Daoy (cell line): ENCODE results near the gene ZNF277. TPM values are rescaled to one million over a fixed set of nuclear protein-coding genes. Genes with fewer than 3 reads are reported as not detected.
A peak's percentile ranks its signal among the peaks of the same experiment; 100 is the strongest.
"Not testable (repeated sequence)": the region's sequence is repeated elsewhere in the genome, so short reads cannot be mapped to it uniquely, and the experiment has no call there.

Source experiments
- DNase-seq: peaks from one replicate; pipeline ENCODE4 v3.0.0-alpha.2; 2015; ENCODE audit warnings: low read depth
- total RNA-seq: library from RNA; depleted of rRNA; stranded (reverse); fragments of >200 nt; shearing (Covaris generic); gene quantifications from 2 replicates; pipeline ENCODE4 v1.2.3, GENCODE V29; 2014

The ZNF277 gene
- total RNA-seq, 1 experiment from 2014 or later, result 40.4 TPM

- no peak for DNase-seq
Observed at GRCh38 chr7:112207765-112208164, 1.3 kb downstream of the ZNF277 start.

DNA sequence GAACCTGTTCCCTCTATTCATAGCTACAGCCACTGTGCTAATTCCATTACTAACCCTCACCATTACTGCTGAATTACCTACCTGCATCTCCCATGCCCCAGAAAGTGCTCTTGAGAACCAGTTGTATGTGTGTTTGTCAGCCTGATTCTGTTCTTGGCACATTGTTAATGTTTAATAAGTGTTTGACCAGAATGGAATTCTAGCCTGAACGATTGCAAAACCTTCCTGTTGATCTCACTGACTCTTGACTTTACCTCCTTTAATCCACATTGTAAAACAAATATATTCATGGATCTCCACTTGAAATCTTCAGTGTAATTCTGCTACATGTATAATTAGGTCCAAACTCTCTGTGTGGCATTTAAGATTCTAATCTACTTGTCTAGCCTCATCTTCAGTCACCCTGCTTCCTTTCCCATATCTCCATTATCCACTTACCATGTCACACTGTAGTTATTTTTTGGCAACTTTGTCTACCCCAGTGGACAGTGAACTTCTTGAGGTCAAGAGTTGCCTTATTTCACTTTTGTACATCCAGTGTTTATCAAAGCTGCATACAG is 4.9 kb downstream of the ZNF277 start:
- no peak for DNase-seq

- DNase-seq, result no peak
Observed at GRCh38 chr7:112212571-112212970, 6.1 kb downstream of the ZNF277 start.

DNA sequence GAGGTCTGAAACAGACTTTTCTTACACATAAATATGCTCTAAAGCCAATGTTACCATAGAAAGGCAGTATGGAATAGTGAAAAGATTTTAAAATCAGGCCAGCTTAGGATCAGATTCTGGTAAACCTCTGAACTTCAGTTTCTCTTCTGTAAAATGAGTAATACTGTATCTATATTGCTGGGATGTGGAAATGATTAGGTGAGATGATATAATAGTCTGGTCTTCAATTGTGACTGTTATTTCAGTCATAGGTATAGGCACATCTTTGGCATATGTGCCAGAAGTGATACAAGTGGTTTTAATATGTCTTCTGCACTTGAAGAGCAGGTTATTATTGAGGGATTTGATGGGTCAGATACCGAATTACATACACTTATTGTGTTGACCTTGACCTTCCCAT is 7.2 kb downstream of the ZNF277 start:
- DNase-seq, result no peak

- DNase-seq, result no peak
Observed at GRCh38 chr7:112214268-112214667, 7.8 kb downstream of the ZNF277 start.

DNA sequence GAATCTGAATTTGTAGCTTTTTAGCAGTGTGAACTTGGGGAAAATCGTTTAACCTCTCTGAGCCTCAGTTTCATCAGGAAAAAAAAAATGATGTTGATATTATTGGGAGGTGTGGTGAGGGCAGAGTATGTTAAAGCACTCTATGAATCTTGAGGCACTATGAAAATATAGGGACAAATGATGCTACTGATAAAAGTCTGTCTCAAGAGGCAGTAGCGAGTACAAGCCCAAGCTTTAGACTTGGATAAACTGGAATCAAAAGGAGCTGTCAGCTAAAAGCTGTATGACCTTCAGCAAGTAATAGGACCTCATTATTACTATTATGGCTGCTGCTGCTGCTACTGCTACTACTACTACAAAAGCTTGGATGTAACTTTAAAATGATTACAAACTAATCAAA is 8.4 kb downstream of the ZNF277 start:
- DNase-seq, result no peak

DNA sequence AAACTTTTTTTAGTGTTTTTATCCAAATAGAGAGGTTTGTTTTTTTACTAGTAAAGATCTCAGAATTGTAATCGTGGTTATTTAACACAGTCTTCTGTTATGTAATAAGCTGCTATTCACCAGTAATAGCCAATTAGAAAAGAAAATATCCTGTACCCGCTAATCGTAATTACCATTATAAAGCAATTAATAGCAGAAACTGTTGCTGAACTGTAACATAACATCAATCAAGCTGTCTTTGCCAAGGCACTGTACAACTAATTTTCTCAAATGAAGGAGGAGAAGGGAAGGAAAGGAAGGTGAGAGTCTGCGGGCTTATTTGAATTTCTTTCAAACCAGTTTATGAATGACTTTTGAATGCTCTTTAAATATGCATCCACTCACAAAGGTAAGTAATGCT is 9.3 kb downstream of the ZNF277 start:
- DNase-seq, result no peak

DNA sequence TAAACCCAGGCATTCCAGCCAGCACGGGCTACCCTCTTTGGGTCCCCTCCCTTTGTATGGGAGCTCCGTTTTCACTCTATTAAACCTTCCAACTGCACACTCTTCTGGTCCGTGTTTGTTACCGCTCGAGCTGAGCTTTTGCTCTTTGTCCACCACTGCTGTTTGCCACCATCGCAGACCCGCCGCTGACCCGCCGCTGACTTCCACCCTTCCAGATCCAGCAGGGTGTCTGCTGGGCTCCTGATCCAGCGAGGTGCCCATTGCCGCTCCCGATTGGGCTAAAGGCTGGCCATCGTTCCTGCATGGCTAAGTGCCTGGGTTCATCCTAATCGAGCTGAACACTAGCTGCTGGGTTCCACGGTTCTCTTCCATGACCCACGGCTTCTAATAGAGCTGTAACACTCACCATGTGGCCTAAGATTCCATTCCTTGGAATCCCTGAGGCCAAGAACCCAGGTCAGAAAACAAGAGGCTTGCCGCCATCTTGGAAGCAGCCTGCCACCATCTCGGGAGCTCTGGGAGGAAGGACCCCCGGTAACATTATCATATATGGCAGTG is 14.5 kb downstream of the ZNF277 start:
- no peak for DNase-seq

DNA sequence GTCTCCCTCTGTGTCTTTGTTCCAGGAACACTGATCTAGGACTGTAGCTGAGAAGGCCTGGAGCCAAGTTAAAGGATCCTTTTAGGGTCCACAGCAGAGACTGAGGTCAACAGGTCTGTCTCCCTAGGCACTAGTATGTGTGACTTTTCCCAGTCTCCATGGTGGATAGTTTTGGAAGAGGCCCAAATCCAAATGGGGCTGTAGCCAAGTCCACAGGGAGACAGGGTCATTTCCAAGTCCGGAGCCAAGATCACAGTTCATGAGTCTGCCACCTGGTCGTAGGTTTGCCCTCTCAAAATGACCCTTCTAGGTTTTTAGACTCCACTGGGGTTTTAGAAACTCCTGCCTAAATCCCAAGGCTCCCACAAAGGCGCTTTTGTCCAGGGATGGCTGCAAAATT is 16.8 kb downstream of the ZNF277 start:
- no peak for DNase-seq

- DNase-seq, result no peak
Observed at GRCh38 chr7:112224186-112224585, 17.7 kb downstream of the ZNF277 start.

DNA sequence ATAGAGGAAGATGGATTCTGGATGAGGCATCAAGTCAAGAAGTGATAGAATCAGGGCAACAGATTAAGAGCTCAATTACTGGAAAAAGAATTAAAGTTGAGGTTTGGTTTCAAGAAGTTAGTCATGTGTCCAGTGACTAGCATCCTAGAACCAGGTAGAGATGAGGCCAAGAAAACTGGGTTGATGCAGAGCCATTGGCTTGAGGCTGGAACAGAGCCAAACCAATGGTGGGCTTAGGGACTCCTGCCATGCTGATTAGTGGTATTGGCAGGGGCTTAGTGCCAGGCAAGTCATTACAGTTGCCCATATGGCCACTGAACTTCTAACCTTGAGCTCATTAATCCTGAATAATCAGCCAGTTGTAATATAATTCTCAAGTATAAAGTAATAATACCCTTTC is 18.5 kb downstream of the ZNF277 start:
- no peak for DNase-seq

- DNase-seq, result no peak
Observed at GRCh38 chr7:112226701-112227276, 20.3 kb downstream of the ZNF277 start.

- DNase-seq, result no peak
Observed at GRCh38 chr7:112228632-112229031, 22.1 kb downstream of the ZNF277 start.

DNA sequence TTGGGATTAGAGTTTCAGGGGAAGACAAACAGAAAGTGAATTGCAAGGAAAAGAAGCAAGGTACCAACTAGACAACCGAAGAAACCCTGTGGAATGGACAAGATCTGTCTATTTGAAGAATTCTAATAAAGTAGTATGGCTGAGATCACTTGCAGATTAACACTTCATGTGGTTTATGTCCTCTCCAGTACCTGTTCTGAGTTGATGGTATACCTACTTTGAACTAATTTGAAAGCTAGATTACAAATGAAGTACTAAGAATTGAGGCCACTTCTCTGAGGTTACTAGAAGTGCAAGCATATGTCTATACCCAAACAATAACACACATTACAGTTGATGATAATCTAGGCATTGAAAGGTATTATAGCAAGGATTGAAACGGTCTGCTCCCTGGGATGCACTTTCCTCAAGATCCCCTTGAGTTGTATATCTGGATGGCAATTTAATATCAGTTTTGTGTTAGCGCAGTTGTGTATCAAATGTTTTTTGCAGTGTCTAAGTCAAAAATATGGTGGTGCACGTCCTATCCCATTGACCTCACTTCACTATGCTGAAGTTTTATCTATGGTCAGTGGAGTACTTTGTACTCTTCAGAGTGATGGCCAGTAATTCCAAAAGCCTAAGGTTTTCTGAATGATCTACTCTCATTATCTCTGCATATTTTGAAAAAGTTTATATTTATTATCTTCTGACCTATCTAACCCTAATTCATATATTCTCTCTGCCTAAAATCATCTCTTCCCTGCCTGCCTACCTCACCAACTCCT is 25.9 kb downstream of the ZNF277 start:
- no peak for DNase-seq

DNA sequence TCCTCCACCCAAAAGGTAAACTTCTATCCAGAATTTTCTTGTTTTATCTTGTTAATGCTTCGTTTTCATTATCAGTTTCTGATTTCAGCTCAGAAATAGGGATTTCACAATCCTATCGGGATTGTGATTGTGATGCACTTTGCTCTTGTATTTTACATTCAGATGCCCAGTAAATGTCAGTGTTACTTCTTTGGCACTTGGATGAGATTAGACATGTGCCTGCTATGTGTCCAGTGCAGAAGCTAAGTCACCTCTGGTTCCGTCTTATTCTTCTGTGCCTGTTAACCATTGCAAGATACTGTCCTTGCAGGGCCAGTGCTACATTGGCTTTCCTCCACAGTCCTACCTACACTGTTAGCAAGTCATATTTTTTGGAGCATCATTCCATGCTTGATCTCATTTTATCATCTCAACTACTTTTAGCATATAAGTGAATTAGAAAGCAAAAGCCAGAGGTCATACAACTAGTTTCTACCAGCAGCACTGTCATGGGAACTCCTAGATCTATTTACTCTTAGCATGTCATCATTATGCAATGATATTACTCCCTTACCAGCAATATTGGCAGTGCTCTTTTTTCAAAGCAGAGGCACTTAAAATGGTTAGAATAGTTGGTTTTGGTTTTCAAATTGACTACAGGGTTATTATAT is 26.7 kb downstream of the ZNF277 start:
- no peak for DNase-seq

GRCh38 chr7:112234147-112234546 is 27.7 kb downstream of the ZNF277 start:
- no peak for DNase-seq

GRCh38 chr7:112236597-112236996 is 30.1 kb downstream of the ZNF277 start:
- no peak for DNase-seq

- no peak for DNase-seq
Observed at GRCh38 chr7:112238330-112238729, 31.8 kb downstream of the ZNF277 start.

DNA sequence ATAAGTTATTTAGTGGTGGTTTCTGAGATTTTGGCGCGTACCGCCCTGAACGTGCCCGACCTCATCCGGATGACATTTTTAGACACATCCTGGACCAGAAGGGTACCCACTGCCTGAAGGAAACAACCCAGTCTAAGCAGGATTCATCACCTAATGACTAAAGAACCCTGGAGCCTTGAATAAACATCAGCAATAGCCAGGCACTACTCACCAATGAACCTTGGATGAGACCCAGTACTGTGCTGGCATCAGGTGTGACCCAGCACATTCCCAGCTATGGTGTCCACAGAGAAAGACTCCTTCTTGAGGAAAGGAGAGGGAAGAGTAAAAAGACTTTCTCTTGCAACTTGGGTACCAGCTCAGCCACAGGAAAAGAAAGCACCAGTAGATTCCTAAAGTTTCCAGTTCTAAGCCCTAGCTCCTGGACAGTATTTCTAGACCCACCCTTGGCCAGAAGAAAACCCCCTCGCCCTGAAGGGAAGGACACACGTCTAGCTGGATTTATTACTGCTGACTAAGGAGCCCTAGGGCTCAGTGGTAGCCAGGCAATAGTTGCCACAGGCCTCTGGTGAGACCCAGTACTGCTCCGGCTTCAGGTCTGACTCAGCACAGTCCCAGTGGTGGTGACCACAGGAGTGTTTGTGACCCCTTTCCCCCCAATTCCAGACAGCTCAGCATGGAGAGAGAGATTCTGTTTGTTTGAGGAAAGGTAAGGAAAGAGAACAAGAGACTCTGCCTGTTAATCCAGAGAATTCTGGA is 32.5 kb downstream of the ZNF277 start:
- peak; percentile 58 for DNase-seq

GRCh38 chr7:112248598-112248997 is 42.1 kb downstream of the ZNF277 start:
- DNase-seq, result no peak

GRCh38 chr7:112249967-112250366 is 43.5 kb downstream of the ZNF277 start:
- not testable (repeated sequence) for DNase-seq

DNA sequence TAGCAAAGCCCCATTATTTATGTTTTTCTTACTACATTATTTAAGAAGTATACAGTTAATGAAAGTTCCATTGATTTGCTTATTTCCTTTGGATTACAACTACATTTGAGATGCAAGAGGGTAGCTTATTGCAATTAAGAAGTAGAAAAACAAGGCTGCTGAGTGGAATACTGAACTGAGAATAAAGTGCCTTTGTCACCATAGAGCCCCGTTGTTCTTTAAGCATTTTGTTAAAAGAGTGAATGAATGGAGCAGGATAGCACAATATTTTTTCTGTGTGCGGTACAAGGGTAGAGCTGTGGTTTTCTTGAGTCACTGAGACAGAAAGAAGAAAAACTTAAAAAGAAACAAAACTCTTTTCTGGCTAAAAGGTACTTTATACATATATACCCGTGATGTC is 45.6 kb downstream of the ZNF277 start:
- DNase-seq, result no peak
